HG03135 (cell line): Measurements from ENCODE around the gene DTX1.
"Not testable (repeated sequence)": the region's sequence is repeated elsewhere in the genome, so short reads cannot be mapped to it uniquely, and the experiment has no call there.

Source experiments
- ATAC-seq: cut with Tn5 transposase; IDR thresholded peaks from one replicate; pipeline ENCODE4 v1.9.1; 2021; ENCODE audit warnings: mild to moderate bottlenecking, moderate library complexity; ENCODE audit not compliant: unreplicated experiment

The DTX1 gene

DNA sequence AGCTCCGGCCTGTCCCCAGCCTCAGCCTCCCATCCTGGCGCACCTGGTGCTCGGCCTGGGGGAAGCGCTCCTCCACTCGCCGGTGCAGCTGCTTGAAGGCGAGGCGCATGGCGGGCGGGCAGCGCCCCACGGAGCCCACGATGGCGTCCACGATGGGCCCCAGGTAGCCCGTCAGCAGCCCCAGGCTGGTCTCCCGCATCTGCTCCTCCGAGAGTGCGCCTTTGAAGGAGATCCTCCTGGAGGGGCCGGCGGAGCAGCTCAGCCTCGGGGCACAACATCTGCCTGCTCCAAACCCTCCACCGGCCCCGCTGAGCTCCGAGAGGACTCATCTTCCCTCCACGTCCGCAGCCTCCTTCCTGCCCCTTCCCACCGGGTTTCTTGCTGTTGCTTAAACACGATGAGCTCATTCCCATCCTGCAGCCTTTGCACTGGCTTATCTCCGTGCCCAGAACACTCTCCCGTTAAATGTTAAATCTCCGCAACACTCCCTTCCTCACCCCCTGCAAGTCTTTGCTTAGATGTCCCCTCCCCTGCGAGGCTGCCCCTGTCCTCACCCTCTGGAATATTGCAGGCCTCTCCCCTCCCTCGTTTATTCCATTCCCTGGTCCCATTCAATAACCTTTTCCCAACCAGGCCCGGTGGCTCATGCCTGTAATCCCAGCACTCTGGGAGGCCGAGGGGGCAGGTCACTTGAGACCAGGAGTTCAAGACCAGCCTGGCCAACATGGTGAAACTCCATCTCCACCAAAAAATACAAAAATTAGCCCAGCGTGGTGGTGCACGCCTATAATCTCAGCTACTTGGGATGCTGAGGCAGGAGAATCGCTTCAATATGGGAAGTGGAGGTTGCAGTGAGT lies 55.7 kb downstream of the DTX1 start:
- no peak for ATAC-seq

DNA sequence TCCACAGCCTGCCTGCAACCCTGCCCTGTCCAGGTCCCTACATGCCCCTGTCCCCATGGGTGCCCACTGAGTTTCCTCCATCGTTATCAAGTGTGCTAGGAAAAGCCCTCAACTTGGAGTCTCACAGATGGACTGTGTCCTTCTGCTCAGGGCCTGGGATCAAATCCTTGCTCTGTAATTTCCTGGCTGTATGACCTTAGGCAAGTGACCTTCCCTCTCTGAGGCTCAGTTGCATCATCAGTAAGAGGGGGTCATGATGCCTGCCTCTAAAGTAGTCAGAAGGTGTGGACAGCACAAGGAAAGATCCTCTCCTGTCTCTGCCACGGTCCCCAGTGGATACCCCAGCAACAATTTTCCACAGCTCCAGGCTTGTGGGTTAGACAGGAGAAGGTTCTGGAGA lies 56.9 kb downstream of the DTX1 start:
- no peak for ATAC-seq

DNA sequence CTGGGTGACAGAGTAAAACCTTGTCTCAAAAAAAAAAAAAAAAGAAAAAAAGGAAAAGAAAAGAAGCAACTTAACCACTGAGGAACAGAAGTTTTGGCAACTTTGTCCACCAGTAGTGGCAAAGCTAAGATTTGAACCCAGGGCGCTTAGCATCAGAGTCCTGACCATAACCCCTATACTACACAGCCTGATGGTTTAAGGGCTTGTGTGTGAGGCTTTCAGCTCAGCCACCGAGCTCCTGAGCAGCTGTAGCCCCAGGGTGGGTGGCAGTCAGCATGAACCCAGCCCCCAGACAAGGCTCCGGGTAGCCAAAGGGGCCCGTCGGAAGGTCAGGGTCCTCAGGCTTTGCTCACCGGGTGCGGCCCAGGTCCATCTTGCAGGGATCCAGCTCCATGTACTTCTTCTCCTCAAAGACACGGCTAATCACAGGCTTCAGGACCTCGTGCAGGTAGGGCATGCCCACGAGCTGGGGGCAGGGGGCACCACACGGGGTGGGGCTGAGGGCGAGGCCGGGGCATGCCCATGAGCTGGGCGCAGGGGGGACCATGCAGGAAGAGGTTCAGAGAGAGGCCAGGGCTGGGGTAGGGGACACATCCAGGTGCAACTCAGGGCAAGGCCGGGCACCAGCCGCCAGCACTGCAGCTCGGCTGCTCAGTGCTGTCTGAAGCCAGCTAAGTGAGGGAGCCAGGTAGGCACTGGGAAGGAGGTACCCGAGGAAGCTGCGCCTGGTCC lies 58.1 kb downstream of the DTX1 start:
- ATAC-seq: no peak

DNA sequence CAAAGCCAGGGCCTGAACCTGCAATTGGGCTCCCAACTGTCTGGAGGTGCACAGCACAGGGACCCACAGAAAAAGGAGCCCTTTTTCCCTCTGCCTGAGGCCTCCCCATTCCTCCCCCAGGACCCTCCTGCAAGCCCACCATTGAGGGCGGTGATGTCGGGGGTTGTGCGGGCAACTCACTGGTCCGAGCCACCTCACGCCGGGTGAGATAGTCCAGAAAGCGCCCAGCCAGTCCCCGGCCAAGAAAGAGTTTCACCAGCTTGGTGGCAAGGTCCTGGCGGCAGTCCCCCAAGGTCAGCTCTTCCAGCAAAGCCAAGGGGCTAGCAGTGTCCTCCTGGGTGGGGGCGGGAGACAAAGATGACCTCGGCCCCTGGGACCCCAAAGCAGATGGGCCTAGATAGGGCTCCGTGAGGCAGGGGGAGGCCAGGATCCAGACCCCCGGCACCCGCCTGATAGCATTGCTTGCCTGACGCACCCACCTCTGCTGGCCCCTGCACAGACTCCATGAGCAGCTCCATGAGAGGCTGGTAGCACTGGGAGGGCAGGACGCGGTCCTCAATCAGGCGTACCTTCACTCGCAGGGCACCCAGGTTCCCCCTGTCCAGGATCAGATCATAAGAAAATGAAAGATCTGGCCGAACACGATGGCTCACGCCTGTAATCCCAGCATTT lies 59.1 kb downstream of the DTX1 start:
- ATAC-seq: no peak

DNA sequence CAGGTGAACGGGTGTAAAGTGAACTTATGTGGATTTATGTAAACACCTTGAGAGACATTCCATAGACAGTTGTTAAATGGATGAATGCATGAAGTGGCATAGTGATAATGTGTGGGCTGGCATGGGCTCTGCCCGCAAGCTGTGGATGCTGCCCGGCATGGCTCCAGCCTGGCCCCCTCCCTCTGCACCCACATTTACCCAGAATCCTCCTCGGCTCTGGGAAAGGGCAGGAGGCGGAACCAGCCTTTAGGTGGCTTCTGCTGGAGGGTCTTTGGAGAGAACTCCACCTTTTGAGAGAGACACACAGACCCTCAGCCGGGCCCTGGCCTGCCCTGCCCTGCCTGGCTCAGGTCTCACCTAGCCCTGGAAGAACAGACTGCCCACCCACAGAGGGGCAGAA lies 60.3 kb downstream of the DTX1 start:
- ATAC-seq: no peak

DNA sequence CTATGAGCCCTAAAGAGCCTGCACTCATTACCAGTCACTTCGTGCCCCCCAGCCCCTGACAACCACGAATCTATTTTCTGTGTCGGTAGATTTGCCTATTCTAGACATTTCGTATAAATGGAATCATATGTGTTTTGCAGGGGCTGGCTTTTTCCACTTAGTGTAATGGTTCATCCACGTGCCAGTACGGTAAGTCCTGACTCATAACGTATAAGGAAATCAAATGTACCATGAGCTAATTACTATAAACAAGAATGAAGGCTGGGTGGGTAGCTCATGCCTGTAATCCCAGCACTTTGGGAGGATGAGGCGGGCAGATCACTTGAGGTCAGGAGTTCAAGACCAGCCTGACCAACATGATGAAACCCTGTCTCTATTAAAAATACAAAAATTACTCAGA lies 61.2 kb downstream of the DTX1 start:
- not testable (repeated sequence) for ATAC-seq

DNA sequence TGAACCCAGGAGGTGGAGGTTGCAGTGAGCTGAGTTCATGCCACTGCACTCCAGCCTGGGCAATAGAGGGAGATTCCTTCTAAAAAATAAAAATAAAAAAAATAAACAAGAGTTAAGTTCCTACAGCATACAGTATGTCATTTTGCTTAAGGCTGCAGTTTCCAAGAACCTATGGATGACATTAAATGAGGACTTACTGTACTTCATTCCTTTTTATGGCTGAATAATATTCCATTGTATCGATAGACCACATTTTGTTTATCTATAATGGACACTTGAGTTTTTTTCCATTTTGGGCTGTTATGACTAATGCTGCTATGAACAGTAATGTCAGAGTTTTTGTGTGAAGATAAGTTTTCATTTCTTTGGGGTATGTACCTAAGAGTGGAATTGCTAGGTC lies 61.6 kb downstream of the DTX1 start:
- ATAC-seq: no peak

DNA sequence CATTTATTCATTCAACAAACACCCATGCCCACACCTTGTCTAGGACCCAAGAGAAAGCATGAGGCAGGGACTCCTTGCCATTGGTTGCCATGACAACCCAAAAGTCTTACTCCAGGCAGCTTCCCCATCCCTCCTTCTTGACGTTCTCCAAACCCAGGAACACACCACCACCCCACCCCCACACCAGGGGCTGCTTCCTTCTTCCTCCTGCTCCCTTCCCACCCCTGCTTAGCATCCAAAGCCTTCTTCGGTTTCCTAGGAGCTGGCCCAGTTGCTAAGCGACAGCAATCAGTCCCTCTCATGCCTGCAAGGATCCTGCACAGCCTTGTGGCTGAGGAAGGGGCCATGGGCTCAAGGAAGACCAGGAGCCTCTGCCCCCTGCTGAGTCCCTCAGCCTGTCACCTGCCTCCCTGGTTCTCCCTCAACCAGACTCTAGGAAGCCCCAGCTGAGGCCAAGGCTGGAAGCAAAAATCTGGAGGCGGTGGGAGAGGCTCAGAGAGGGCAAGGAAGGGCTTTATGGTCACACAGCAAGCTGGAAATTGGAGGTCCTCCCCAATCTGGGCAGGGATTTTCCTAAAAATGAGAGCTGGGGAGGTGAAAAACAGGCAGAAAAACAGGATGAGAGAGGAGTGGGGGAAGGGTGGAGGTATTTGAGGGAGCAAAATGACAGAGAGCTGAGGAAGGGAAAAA lies 63.6 kb downstream of the DTX1 start:
- ATAC-seq: no peak

DNA sequence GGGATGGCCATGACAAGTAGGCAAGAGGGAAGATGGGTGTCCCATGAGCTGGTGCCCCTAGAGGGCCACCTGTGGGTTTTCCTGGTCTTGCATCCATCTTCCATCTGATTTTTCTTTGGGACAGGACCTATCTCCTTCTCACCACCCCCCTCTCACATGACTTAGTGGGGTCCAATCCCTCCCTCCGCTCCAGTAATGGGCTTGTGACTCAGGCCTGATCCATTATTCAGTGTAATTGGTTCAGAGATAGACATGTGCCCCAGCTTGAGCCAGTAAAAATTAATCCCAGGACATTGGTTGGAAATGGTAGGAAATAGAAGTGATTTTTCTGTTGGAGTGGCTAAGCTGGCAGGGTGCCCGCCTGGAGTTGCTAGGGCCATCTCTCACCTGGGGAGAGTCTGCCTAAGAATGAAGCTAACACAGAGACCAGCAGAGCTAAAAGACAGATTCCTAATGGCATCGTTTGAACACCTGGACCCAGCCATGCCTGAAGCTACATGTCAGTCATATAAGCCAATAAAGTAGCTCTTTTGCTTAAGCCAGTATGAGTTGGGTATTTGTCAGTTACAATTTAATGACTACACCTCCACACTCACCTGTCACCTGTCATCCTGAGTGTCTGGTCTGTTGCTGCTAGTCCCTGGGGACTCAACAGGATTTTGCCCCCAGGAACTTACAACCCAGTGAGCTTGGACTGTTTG lies 64.3 kb downstream of the DTX1 start:
- ATAC-seq: no peak

DNA sequence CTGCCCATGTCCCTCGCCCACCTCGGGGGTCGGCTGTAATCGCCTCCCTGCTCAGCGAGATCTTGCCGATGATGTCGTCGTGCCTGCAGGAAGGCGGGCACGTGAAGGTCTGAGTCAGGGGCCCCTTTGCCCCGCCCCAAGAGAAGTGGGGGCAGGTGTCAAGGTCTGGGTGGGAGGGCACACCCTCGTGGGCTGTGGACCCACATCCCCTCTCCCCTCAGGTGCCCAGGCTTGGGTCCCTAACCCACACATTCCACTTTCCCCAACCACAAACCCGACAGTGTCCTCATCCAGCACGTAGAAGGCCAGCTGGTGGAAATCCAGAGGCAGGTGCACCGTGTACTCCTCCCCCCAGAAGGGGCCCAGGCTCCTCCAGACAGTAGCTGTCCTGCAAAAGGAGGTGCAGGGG lies 71.3 kb downstream of the DTX1 start:
- no peak for ATAC-seq

DNA sequence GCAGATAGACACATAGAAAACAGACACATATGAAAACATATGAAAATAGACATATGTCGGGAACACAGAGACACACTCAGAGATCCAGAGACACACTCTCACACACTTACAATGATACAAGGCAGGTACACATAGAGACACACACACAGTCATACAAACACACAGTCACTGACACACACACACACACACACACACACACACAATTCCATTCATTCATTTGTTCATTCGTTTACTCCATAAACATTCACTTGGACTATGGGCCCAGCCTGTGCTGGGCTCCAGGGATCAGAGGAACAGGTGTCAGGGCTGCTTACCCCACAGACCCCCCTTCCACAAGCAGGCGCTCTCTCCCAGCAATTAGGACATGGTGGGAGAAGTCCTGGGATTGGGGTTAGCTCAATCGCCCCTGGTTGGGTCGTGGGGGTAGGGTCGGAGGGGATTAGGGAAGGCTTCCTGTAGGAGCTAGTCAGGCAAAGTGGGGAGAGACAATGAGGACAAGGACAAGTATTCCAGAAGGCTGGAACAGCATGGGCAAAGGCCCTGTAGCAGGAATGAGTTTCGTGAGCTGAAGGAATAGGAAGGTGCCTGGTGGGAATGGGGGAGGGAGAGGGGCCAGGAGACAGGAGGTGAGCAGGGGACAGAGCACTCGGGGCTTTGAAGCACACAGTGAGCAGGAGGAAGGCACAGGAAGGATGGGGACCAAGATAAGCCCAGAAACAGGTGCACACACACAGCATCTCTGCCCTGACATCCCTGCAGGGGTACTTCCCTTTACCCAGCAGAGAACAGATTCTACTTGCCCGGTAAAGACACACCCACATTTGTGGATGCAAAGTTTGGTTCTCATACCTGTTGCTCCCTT lies 72.5 kb downstream of the DTX1 start:
- no peak for ATAC-seq

DNA sequence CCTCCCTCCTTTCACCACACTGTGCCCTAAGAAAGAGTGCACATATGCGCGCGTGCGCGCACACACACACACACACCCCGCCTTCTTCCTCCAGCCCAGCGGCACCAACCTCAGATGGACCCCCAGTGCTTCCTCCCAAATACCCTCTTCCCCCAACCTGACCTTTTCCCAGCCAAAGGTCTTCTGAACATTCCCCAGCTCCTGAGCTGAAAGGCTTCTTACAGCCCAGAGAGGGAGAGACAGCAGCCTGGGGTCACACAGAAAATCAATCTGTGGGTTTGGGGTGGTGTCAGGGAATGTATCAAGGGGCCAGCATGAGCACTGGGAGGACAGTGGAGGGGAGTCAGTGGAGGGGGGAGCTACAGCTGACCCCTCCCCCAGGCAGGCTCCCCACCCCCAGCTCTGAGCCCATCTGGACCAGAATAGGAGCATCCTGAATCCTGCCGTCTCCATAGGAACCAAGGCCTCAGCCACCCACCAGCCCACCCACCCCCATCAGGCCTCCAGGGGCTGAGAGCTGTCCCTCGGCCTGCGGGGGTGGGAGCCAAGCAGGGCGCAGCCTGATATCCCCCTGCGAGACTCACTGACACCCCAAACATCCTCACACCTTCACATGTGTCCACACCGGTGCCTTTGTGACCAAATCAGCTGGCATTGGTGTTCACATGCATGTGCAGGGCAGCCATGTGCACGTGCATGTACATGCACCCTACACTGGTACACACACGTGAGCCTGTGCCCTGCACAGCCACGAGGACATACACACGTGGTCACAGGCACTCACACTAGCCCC lies 73.3 kb downstream of the DTX1 start:
- ATAC-seq: no peak

DNA sequence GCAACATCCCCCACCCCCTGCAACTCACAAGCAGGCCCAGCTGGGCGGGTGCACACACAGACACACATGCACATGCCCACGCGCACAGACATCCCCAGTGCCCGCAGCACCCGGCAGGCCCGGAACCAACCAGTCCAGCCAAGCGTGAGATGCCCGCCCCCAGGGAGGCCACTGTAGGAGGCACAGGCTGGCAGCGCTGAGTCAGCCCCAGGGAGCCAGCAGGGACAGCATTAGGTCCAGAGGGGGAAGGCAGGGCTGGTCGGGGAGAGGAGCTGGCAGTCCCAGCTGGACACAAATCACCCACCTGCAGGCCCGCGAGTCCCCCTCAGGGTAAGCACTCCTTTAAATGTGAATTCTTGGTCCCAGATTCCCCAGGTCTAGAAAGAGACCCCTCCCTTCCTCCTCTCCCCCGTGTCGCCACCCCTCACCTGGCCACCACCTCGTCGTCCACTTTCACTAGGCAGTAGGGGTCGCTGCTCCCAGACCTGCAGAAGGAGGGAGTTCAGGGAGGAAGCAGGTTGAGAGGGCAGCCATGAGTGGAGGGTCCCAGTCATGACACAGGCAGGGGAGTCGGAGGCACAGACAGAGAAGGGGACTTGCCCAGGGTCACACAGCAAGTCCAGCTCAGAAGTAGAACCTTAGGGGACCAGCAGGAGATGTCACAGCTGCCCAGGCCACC lies 74.1 kb downstream of the DTX1 start:
- no peak for ATAC-seq

DNA sequence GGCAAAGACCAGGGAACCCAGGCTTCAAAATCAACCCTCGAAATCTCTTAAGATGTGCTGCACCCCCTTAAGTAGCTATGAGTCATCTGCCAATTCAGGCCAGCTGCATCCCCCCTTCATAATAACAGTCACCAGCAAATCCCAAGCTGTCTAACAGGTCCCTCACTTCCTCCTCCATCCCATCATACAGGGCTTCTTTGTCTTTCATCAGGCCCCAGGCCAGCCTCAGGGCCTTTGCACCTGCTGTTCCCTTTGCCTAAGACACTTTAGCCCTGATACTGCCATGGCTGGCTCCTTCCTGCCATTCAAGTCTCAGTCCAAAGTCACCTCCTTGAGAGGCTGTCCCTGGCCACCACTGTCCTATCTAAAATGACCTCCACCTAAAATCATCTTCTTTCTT lies 75.0 kb downstream of the DTX1 start:
- ATAC-seq: no peak

DNA sequence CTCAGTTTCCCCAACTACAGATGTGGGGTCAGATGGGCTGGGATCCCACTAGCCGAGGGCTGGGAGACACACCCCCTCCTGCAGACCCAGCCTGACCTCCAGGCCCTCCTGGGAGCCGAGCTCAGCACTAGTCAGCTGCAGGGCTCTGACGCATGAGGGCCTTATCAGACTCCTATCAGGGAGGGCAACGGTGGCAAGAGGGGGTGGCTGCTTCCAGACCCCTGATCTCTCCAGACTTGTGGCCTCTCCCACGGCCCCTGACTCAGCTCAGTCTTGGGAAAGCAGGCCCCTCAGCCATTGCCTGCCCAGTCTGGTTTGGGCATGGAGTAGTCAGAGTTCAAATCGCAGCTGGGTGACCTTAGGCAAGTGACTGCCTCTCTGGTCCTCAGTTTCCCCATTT lies 76.5 kb downstream of the DTX1 start:
- no peak for ATAC-seq

DNA sequence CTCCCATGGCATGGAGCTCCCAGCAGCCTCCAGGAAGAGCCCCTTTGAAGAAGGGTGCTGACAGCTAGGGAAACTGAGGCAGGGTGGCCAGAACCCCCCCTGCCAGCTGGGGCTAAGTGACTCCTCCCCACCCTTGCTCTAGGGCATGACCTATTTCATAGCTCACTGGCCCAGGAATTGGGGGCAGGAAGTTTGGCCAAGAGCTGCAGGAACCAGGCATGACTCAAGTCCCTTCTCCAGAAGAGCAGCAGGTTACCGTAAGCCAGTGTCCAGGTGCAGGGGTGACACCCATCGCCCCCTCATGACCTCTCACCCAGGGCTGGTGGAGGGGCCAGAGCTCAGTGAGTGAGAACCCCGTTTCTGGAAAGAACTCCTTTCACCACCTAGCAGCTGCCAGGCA lies 77.1 kb downstream of the DTX1 start:
- ATAC-seq: no peak

DNA sequence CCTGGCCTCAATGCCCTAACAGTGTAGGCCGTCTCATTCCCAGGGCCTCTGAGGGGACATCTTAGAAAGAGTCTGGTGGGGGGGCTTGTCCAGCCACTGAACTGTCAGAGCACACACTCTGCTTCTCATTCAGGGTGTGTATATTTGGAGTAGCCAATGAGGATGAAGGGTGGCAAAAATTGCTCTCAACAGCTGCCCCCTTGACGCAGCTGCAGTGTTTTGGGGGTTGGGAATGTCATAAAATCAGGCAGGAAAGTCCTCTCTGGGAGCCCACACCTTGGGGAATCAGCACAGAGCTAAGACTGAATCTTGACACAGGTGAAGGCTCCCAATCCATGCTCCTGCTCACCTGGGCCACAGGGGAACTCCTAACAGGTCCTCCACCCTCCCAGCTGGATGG lies 77.5 kb downstream of the DTX1 start:
- ATAC-seq: no peak

DNA sequence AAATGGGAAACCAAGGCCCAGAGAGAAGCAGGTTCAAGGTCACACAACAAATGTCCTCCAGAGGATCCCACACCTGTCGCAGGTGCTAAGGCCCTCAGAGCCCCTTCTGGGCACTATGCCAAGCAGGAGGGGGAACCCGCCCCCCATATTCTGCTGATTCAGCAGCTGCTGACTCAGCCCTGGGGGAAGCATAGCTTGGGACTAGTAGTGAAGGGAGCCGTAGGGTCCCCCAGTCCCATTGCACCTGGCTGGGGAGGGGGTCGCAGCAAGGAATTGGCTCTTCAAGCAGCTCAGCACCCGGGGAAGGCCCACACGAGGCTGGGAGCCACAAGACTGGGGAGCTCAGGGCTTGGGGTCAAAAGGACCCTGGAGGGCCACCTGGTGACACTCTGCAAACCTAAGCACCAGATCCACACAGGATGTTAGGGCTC lies 78.0 kb downstream of the DTX1 start:
- ATAC-seq: no peak
